ENCODE data around the gene ZNF800. TPM values are rescaled to one million over a fixed set of nuclear protein-coding genes. Genes with fewer than 3 reads are reported as not detected.

Gene ZNF800
- total and polyA plus RNA-seq, 2 of the 8 experiments (the other 6 are each of a cell fraction or from before 2014, with no cell fraction given): 1.0 to 6.5 TPM

DNA sequence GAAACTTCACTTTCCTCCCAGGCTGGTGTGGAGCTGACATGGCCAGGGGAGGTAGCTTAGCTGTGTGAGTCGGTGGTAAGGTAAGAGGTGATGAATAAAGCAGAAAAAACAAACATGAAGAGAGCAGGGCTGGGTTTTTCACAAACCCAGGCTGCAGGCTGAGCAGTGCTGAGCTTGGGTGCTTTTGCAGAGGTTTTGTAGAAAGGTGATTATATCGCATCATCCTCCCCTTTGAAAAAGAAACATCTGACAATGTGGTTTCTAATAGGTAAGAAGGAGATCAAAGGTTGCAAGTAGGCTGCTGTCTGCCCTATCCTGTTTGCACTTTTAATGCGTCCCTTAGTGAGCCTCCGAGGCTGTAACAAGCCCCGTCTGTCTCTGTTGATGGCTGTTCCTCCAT, 70.2 kb downstream of the ZNF800 start:
- no peak overlapping the region for H2AK5ac ChIP-seq (ENCODE audit: low read depth, low read length)
- no peak overlapping the region for H4K91ac ChIP-seq (replicated peaks; ENCODE audit: insufficient read length, low read length)
- 0 out of 2 replicates have a peak overlapping the region, but pooled peaks have one; percentile 49 for H2BK15ac ChIP-seq (ENCODE audit: low read length)
- no peak overlapping the region for H4K5ac ChIP-seq (ENCODE audit: insufficient read length, low read depth, low read length)
- TF ChIP-seq ASH2L (IDR thresholded peaks at IDR 0.05; ENCODE audit: low read length) (no peak), TAF7 (optimal IDR thresholded peaks at IDR 0.05; ENCODE audit: borderline replicate concordance, low read depth, low read length) (no peak), CHD1 (IDR thresholded peaks at IDR 0.05; ENCODE audit: low read depth, low read length) (no peak), TCF12 (IDR thresholded peaks at IDR 0.05; ENCODE audit: low read depth, low read length) (no peak), EGR1 (IDR thresholded peaks at IDR 0.05; ENCODE audit: borderline replicate concordance, low read depth, low read length) (no peak)
- TF ChIP-seq, protein P1, sequence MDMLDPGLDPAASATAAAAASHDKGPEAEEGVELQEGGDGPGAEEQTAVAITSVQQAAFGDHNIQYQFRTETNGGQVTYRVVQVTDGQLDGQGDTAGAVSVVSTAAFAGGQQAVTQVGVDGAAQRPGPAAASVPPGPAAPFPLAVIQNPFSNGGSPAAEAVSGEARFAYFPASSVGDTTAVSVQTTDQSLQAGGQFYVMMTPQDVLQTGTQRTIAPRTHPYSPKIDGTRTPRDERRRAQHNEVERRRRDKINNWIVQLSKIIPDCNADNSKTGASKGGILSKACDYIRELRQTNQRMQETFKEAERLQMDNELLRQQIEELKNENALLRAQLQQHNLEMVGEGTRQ (IDR thresholded peaks at IDR 0.05; ENCODE audit: low read length): no peak
- no peaks in the 10 kb centered on the region for H3K79me2 ChIP-seq (ENCODE audit: control insufficient read depth in 1 of 2, insufficient read depth in 2 of 2, low read length in 2 of 2)
- no peak overlapping the region for H3K9ac ChIP-seq (replicated peaks in 1 of 4; ENCODE audit: extremely low read depth in 1 of 4, low read depth in 3 of 4, low read length in 3 of 4)
- 76% methylated on average over 5 of the region's 5 CpGs; no CpG with 5 or more reads in 1 of the 2 experiments for WGBS, 2 experiments (ENCODE audit: extremely low coverage in 1 of 2, insufficient coverage in 1 of 2, insufficient read length in 1 of 2, insufficient replicate concordance in 2 of 2, low coverage in 1 of 2, low lambda C conversion rate in 2 of 2, missing lambda C conversion rate in 1 of 2)
- peaks cover 0 to 3% (median 0%) of the 10 kb centered on the region in 4 experiments; a peak in 1 of 7 replicates for H3K4me1 ChIP-seq (replicated peaks in 1 of 4; ENCODE audit: control insufficient read depth in 3 of 4, insufficient read depth in 4 of 4, low read length in 3 of 4)
- no peaks in the 10 kb centered on the region for H3K79me1 ChIP-seq (ENCODE audit: low read depth, low read length)
- no peaks in the 10 kb centered on the region for H4K20me1 ChIP-seq (replicated peaks in 1 of 2; ENCODE audit: control insufficient read depth in 1 of 2, insufficient read depth in 2 of 2, low read length in 2 of 2)
- no peak overlapping the region for H2BK120ac ChIP-seq (replicated peaks; ENCODE audit: low read depth, low read length)
- no peak overlapping the region for H3K18ac ChIP-seq (ENCODE audit: extremely low read depth, low read length)
- no peak overlapping the region for H2BK20ac ChIP-seq (ENCODE audit: low read length)
- H3K14ac ChIP-seq (ENCODE audit: insufficient read length): no peak overlapping the region
- no peak overlapping the region for H3K27ac ChIP-seq (ENCODE audit: low read depth, low read length)
- H2BK12ac ChIP-seq (ENCODE audit: low read depth, low read length): no peak overlapping the region
- FAIRE-seq (no peak), DNase-seq (ENCODE audit: low read depth in 1 of 2, low spot score in 2 of 2) (no peak)
- ChIA-PET CTCF (ENCODE audit: partially characterized antibody) (interaction anchor here (0.7 to 4.9 kb wide), 9 partner anchors 10 to 82 kb away, joined by 3 to 25 read pairs (median 3); no protein-coding TSS in a partner anchor), POLR2A (ENCODE audit: partially characterized antibody) (no interaction called here)
- H3K9me3 ChIP-seq (ENCODE audit: insufficient read depth in 2 of 2, low read depth in 1 of 2, low read length in 1 of 2): no peaks in the 10 kb centered on the region
- peak overlapping the region; percentile 97 for H2AFZ ChIP-seq (ENCODE audit: low read length)
- H3K27me3 ChIP-seq (replicated peaks in 1 of 4; ENCODE audit: control insufficient read depth in 3 of 4, extremely low read depth in 1 of 4, insufficient read depth in 3 of 4, low read length in 3 of 4): no peaks in the 10 kb centered on the region
- H3K23ac ChIP-seq (ENCODE audit: insufficient read length): no peak overlapping the region
- H3K36me3 ChIP-seq (ENCODE audit: control insufficient read depth in 2 of 4, insufficient read depth in 4 of 4, low read length in 3 of 4): no peaks in the 10 kb centered on the region
- H2BK5ac ChIP-seq (ENCODE audit: low read depth, low read length): no peak overlapping the region
- H3K4me3 ChIP-seq (ENCODE audit: extremely low read depth in 1 of 4, insufficient read depth in 2 of 4, low read depth in 3 of 4, low read length in 4 of 4): no peak overlapping the region
- no peak overlapping the region for H3K4ac ChIP-seq (replicated peaks; ENCODE audit: insufficient read length, low read depth, low read length)
- H3K4me2 ChIP-seq (ENCODE audit: insufficient read depth in 1 of 2, low read depth in 2 of 2, low read length in 2 of 2): no peak overlapping the region
- H4K8ac ChIP-seq (ENCODE audit: extremely low read depth, insufficient read depth, low read length): no peak overlapping the region
- no peaks in the 10 kb centered on the region for H3K23me2 ChIP-seq (ENCODE audit: low read depth, low read length)
- H3K56ac ChIP-seq (replicated peaks; ENCODE audit: insufficient read length, low read depth, low read length): no peak overlapping the region
